ENCODE results near the gene ACRV1. TPM values are rescaled to one million over a fixed set of nuclear protein-coding genes. Genes with fewer than 3 reads are reported as not detected.
A peak's percentile ranks its signal among the peaks of the same experiment; 100 is the strongest.

Gene ACRV1
- total and polyA plus RNA-seq, 2 experiments from 2014 or later: 0.65 TPM; not detected in 1

DNA sequence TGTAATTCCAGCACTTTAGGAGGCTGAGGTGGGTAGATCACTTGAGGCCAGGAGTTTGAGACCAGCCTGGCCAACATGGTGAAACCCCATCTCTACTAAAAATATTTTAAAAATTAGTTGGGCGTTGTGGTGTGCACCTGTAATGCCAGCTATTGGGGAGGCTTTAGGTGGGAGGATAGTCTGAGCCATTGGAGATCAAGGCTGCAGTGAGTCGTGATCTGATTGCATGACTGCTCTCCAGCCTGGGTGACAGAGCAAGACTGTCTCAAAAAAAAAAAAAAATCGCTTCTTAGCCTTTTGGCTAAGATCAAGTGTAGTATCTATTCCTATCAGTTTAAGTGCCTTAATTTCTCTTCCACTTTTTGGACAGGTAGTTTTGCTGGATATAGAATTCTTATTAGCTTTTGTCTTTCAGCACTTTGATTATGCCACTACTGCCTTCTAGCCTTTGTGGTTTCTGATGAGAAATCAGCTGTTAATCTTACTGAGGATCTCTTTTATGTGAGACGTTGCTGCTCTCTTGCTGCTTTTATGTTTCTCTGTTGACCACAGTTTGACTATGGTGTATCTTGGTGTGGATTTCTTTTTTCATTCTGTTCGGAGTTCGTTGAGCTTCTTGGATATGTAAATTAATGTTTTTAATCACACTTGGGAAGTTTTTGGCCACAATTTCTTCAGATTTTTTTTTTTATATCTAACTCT lies 31.0 kb downstream of the ACRV1 start:
- no peak overlapping the region for H3K4me3 Mint-ChIP-seq
- no peaks in the 10 kb centered on the region for H3K9me2 ChIP-seq (ENCODE audit: insufficient read depth)
- no peaks in the 10 kb centered on the region for H3F3A ChIP-seq (replicated peaks; ENCODE audit: low read depth)
- H3K27ac ChIP-seq (ENCODE audit: low read depth): no peak overlapping the region
- H3K4me1 ChIP-seq (ENCODE audit: insufficient read depth): no peaks in the 10 kb centered on the region
- H3K9me3 Mint-ChIP-seq: no peaks in the 10 kb centered on the region
- no peak for ATAC-seq
- peaks cover 83% of the 10 kb centered on the region for H3K79me2 ChIP-seq (replicated peaks; ENCODE audit: insufficient read depth)
- H3K4me3 ChIP-seq: no peak overlapping the region
- DNase-seq (ENCODE audit: low spot score): no peak
- H3K4me2 ChIP-seq: no peak overlapping the region
- no peaks in the 10 kb centered on the region for H3K27me3 ChIP-seq (ENCODE audit: insufficient read depth)
- H3K27me3 Mint-ChIP-seq (ENCODE audit: insufficient read depth, low read depth, poor library complexity): no peaks in the 10 kb centered on the region
- peaks cover 78% of the 10 kb centered on the region for H3K36me3 Mint-ChIP-seq (ENCODE audit: low read depth)
- no peaks in the 10 kb centered on the region for H3K4me1 Mint-ChIP-seq
- H3K27ac Mint-ChIP-seq: 0 out of 2 replicates have a peak overlapping the region, but pooled peaks have one; percentile 31
- peaks cover 35% of the 10 kb centered on the region for H3K36me3 ChIP-seq (ENCODE audit: insufficient read depth)
- peaks cover 17% of the 10 kb centered on the region; the same call in 1 of the 2 replicates for H4K20me1 ChIP-seq (replicated peaks; ENCODE audit: insufficient read depth)
- H2AFZ ChIP-seq: no peak overlapping the region
- TF ChIP-seq, protein P1, sequence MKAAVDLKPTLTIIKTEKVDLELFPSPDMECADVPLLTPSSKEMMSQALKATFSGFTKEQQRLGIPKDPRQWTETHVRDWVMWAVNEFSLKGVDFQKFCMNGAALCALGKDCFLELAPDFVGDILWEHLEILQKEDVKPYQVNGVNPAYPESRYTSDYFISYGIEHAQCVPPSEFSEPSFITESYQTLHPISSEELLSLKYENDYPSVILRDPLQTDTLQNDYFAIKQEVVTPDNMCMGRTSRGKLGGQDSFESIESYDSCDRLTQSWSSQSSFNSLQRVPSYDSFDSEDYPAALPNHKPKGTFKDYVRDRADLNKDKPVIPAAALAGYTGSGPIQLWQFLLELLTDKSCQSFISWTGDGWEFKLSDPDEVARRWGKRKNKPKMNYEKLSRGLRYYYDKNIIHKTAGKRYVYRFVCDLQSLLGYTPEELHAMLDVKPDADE (IDR thresholded peaks at IDR 0.05): no peak
- TF ChIP-seq JUNB (IDR thresholded peaks at IDR 0.05; ENCODE audit: unreplicated experiment): no peak

DNA sequence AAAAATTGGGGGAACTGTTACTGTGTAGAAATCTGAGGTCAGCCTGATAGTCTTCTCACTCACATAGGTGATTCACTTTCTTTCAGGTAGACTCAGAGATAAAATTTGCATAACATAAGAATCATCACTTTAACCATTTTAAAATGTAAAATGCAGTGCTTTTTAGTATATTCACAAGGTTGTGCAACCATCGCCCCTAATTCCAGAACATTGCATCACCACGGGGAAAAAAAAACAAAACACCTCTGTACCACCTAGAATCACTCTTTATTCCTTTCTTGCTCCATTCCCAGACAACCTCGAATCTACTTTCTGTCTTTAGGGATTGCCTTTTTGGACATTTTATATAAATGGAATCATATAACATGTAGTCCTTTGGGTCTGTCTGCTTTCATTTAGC lies 34.8 kb downstream of the ACRV1 start:
- no peaks in the 10 kb centered on the region for H3K4me1 Mint-ChIP-seq
- DNase-seq (ENCODE audit: low spot score): no peak
- Histone ChIP-seq H4K20me1 (replicated peaks; ENCODE audit: insufficient read depth) (peaks cover 24% of the 10 kb centered on the region; the same call in 1 of the 2 replicates), H2AFZ (no peak overlapping the region), H3K36me3 (ENCODE audit: insufficient read depth) (peaks cover 60% of the 10 kb centered on the region), H3K79me2 (replicated peaks; ENCODE audit: insufficient read depth) (peaks cover 68% of the 10 kb centered on the region), H3K9me2 (ENCODE audit: insufficient read depth) (no peaks in the 10 kb centered on the region), H3K4me2 (no peak overlapping the region), H3K4me3 (no peak overlapping the region), H3F3A (replicated peaks; ENCODE audit: low read depth) (no peaks in the 10 kb centered on the region), H3K4me1 (ENCODE audit: insufficient read depth) (no peaks in the 10 kb centered on the region), H3K27me3 (ENCODE audit: insufficient read depth) (no peaks in the 10 kb centered on the region), H3K27ac (ENCODE audit: low read depth) (no peak overlapping the region)
- no peak overlapping the region for H3K4me3 Mint-ChIP-seq
- ATAC-seq: no peak
- H3K36me3 Mint-ChIP-seq (ENCODE audit: low read depth): peaks cover 83% of the 10 kb centered on the region
- H3K9me3 Mint-ChIP-seq: no peaks in the 10 kb centered on the region
- H3K27me3 Mint-ChIP-seq (ENCODE audit: insufficient read depth, low read depth, poor library complexity): no peaks in the 10 kb centered on the region
- H3K27ac Mint-ChIP-seq: no peak overlapping the region
- TF ChIP-seq, protein P1 (IDR thresholded peaks at IDR 0.05): no peak
- TF ChIP-seq NANOG (IDR thresholded peaks at IDR 0.05; ENCODE audit: borderline replicate concordance) (no peak), EZH2 (IDR thresholded peaks at IDR 0.05; ENCODE audit: low read depth, unreplicated experiment) (no peak), ZNF331 (CRISPR knock-in tag; IDR thresholded peaks at IDR 0.05; ENCODE audit: low read depth) (no peak), CREB1 (CRISPR knock-in tag; IDR thresholded peaks at IDR 0.05; ENCODE audit: low read depth) (no peak), JUNB (IDR thresholded peaks at IDR 0.05; ENCODE audit: unreplicated experiment) (no peak), ZNF114 (CRISPR knock-in tag; IDR thresholded peaks at IDR 0.05) (no peak), STAT1 (IDR thresholded peaks at IDR 0.05; ENCODE audit: unreplicated experiment) (no peak), POLR2AphosphoS5 (IDR thresholded peaks at IDR 0.05; ENCODE audit: low read depth) (no peak)
- TF ChIP-seq, protein P2, sequence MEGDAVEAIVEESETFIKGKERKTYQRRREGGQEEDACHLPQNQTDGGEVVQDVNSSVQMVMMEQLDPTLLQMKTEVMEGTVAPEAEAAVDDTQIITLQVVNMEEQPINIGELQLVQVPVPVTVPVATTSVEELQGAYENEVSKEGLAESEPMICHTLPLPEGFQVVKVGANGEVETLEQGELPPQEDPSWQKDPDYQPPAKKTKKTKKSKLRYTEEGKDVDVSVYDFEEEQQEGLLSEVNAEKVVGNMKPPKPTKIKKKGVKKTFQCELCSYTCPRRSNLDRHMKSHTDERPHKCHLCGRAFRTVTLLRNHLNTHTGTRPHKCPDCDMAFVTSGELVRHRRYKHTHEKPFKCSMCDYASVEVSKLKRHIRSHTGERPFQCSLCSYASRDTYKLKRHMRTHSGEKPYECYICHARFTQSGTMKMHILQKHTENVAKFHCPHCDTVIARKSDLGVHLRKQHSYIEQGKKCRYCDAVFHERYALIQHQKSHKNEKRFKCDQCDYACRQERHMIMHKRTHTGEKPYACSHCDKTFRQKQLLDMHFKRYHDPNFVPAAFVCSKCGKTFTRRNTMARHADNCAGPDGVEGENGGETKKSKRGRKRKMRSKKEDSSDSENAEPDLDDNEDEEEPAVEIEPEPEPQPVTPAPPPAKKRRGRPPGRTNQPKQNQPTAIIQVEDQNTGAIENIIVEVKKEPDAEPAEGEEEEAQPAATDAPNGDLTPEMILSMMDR (conservative IDR thresholded peaks at IDR 0.05; ENCODE audit: low read depth in 2 of 2): no peak
- TF ChIP-seq, protein P3, sequence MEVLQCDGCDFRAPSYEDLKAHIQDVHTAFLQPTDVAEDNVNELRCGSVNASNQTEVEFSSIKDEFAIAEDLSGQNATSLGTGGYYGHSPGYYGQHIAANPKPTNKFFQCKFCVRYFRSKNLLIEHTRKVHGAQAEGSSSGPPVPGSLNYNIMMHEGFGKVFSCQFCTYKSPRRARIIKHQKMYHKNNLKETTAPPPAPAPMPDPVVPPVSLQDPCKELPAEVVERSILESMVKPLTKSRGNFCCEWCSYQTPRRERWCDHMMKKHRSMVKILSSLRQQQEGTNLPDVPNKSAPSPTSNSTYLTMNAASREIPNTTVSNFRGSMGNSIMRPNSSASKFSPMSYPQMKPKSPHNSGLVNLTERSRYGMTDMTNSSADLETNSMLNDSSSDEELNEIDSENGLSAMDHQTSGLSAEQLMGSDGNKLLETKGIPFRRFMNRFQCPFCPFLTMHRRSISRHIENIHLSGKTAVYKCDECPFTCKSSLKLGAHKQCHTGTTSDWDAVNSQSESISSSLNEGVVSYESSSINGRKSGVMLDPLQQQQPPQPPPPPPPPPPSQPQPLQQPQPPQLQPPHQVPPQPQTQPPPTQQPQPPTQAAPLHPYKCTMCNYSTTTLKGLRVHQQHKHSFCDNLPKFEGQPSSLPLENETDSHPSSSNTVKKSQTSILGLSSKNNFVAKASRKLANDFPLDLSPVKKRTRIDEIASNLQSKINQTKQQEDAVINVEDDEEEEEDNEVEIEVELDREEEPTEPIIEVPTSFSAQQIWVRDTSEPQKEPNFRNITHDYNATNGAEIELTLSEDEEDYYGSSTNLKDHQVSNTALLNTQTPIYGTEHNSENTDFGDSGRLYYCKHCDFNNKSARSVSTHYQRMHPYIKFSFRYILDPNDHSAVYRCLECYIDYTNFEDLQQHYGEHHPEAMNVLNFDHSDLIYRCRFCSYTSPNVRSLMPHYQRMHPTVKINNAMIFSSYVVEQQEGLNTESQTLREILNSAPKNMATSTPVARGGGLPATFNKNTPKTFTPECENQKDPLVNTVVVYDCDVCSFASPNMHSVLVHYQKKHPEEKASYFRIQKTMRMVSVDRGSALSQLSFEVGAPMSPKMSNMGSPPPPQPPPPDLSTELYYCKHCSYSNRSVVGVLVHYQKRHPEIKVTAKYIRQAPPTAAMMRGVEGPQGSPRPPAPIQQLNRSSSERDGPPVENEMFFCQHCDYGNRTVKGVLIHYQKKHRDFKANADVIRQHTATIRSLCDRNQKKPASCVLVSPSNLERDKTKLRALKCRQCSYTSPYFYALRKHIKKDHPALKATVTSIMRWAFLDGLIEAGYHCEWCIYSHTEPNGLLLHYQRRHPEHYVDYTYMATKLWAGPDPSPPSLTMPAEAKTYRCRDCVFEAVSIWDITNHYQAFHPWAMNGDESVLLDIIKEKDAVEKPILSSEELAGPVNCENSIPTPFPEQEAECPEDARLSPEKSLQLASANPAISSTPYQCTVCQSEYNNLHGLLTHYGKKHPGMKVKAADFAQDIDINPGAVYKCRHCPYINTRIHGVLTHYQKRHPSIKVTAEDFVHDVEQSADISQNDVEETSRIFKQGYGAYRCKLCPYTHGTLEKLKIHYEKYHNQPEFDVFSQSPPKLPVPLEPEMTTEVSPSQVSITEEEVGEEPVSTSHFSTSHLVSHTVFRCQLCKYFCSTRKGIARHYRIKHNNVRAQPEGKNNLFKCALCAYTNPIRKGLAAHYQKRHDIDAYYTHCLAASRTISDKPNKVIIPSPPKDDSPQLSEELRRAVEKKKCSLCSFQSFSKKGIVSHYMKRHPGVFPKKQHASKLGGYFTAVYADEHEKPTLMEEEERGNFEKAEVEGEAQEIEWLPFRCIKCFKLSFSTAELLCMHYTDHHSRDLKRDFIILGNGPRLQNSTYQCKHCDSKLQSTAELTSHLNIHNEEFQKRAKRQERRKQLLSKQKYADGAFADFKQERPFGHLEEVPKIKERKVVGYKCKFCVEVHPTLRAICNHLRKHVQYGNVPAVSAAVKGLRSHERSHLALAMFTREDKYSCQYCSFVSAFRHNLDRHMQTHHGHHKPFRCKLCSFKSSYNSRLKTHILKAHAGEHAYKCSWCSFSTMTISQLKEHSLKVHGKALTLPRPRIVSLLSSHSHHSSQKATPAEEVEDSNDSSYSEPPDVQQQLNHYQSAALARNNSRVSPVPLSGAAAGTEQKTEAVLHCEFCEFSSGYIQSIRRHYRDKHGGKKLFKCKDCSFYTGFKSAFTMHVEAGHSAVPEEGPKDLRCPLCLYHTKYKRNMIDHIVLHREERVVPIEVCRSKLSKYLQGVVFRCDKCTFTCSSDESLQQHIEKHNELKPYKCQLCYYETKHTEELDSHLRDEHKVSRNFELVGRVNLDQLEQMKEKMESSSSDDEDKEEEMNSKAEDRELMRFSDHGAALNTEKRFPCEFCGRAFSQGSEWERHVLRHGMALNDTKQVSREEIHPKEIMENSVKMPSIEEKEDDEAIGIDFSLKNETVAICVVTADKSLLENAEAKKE (CRISPR knock-in tag; IDR thresholded peaks at IDR 0.05): no peak
